GM19395 (cell line): ENCODE measurements around the gene PITPNC1.
"Not testable (repeated sequence)": the region's sequence is repeated elsewhere in the genome, so short reads cannot be mapped to it uniquely, and the experiment has no call there.

Experiments used
- ATAC-seq: cut with Tn5 transposase; IDR thresholded peaks from one replicate; pipeline ENCODE4 v1.9.1; 2021; ENCODE audit warnings: mild to moderate bottlenecking, moderate library complexity; ENCODE audit not compliant: unreplicated experiment

The PITPNC1 gene

DNA sequence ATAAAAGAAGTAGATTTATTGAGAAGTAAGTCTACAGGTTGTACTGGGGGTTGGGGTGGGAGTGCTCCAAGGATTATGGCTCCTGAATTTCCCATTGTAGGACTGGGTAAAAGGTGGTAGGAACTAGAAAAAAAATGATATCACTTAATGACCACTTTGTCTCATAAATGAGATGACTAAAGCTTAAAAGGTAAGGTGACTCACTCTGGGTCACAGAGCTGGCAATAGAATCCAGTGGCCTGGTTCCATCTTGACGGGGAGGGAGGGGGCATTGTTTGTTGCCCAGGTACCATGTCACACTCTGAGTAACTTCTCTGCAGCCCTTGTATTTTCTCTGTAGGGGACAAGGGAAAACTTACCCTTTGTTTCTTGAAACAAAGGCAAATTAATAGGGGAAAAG is 126.1 kb downstream of the PITPNC1 start:
- no peak for ATAC-seq

DNA sequence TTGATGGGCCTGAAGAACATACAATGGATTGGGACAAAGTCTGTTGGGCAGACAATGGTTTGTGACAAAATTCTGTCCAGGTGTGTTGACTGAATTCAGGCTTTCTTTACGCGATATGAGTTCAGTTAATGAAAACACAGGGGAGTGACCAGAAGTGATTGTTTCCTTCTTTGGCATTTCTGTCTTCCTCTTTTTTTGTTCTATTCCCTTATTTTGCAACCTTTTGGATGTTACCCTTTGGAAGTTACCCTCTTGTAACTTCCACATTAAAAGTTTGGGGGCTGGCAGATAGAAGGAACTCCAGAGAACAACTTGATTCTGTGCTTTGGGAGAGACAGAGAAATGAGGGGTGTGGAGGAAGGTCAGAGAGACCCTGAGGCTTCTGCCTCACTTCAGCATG is 126.7 kb downstream of the PITPNC1 start:
- ATAC-seq = no peak

DNA sequence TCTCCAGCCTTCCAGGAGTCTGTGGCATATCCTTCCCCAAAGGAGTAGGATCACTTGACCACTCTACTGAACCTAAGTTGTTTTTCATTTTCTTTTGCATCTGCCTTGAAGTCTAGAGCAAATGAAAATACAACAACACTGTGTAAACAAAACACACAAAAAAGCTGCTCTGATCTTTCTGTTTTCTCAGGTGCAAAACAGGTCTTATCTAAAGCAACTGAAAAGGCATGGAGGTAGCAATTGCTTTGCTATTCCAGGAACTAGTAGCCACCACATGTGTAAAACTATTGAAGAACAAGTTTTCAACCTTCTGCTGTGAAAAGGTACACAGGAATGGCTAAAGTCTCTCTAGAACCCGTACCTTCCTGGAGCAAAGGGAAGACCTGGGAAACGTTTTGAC is 127.1 kb downstream of the PITPNC1 start:
- ATAC-seq = no peak

DNA sequence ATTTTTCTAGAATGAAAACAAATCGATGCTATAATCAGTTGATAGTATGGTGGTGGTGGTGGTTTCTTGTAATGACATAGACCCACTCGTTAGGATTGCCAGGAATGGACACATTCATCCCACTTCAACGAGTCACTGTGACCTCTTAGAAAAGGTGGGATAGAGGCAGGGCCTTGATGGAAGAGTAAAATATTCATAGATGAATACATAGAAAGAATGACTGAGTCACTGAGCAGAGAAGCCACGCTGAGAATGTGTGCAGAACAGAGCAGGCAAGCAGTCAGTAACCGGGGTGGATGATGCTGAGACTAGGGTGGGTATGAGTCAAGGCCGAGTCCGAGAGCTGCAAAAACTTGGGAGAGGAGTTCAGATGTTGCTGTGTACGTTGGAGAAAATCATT is 129.9 kb downstream of the PITPNC1 start:
- no peak for ATAC-seq

DNA sequence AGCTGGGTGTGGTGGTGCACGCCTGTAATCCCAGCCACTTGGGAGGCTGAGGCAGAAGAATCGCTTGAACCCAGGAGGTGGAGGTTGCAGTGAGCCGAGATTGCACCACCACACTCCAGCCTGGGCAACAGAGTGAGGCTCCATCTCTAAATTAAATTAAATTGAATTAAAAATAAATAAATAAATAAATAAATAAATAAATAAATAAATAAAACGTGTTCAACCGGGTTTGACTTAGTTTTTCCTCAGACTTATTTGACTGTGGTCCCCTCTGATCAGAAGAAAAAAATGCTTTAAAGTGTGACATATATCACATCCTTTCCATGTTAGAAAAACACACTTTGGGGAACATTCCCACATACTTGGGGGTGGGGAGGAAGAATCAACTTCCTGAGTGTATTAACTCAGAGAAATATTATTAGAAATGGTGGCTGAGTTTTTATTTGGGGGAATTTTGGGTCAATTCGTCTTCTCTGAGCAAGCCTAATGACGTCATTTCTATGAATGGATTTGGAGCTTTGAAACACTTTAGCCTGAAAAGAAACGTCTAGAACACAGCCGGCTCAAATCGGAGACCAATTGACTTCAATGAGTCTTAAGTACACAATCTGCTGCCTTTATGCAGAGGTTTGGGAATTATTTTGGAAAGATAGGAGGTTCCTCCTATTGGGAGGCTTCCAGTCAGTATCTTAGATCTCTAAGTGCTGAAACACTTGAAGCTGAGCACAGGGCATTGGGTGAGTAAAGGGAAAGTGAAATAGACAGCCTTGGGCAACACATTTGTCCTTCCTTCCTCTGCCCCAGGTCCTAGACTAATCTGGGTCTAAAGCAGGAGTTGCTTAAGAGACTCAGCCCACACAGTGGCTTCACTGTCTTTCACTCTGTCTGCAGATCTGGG is 132.6 kb downstream of the PITPNC1 start:
- ATAC-seq = no peak

DNA sequence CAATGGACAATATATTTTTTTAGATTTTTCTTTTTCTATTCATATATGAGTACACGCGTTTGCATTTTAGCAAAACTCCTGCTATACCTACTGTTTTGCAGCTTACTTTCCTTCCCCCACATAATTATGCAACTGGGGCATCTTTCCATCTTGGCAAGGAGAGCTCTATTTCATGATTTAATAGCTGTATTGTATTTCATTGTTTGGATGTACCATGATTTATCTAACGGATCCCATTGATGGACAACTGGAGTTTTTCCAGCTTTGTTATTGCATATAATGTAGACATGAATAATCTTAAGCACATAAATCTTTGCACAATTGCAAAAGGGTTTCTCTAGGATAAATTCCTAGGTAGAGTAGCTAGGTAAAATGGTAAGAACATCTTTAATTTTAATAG is 133.9 kb downstream of the PITPNC1 start:
- no peak for ATAC-seq

DNA sequence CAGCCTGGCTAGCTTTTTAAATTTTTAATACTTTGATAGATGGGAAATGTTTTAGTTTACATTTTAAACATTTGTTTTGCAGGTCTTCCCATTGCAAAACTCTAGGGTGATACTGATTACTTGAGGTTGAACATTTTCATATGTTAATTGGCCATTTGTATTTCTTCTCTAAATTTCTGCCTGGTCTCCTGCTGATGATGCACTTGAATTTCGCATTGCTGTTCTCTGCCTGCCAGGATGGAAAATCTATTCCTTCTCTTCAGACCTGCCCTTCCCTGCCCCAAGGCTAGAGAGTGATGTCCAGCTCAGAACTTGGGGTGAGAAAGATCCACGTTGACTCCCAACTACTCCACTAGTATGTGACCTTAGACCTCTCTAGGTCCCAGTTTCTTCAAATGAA is 134.7 kb downstream of the PITPNC1 start:
- no peak for ATAC-seq

DNA sequence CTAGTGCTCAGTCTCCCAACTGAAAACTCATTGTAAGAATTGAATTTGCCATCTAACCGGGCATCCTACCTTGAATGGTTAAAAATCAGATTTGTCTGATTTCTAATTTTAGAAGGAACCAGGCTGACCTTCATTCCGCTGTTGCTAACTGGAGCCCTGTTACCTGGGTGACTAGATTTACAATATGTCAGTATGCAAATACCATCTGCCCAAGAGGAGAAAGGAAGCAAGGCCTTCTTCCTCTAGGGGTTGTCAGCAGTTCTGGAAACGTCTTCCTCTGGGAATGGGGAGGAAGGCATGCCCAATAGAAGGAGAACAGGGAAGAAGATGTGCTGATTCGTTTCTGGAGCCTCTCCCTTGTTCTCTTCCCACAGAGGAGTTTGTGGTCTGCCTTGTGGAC is 137.9 kb downstream of the PITPNC1 start:
- ATAC-seq = peak; percentile 57

DNA sequence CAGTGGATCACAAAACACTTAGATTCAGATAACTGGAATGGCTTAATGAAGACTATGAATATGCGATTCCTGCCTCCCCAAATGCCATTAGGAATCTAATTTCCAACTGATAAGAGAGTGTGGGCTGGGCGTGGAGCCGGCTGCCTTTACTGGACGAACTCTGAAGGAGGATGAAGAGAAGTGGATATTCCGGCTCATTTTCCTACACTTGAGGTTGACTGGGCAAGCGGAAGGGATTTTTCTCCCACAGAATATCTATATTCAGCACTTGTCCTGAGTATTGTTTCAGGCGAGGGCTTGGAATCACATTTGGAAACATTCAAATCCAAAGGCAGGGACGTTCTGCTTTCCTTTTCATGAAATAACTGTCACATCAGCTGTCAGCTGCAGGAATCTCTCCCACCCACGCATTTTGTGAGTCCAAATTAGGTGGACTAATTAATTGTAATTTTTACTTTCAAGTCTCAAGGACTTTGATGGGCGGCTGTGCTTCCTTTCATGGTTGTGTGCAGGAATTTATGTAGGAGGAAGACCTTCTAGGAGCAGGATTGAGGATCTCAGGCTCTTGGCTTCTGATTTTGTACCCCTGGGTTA is 138.5 kb downstream of the PITPNC1 start:
- ATAC-seq = no peak

DNA sequence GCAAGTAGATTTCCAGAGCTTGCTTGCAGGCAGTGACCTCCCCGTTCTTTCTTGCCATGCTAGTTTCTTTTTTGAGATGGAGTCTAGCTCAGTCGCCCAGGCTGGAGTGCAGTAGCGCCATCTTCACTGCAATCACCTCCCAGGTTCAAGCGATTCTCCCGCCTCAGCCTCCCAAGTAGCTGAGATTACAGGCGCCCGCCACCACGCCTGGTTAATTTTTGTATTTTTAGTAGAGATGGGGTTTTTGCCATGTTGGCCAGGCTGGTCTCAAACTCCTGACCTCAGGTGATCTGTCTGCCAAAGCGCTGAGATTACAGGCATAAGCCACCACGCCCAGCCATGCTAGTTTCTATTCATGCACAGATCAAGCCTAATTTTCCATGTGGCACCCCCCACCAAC is 139.5 kb downstream of the PITPNC1 start:
- ATAC-seq = not testable (repeated sequence)

DNA sequence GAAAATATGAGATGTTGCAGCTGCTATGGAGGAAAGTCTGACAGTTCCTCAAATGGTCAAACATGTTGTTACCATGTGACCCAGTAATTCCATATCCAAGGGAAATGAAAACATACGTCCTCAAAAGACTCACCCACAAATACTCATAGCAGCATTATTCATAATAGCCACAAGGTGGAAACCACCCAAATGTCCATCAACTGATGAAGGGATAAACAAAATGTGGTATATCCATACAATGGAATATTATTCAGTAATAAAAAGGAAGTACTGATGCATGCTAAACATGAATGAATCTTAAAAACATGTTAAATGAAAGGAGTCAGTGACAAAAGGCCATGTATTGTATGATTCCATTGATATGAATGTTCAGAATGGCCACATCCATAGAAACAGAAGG is 140.2 kb downstream of the PITPNC1 start:
- no peak for ATAC-seq

DNA sequence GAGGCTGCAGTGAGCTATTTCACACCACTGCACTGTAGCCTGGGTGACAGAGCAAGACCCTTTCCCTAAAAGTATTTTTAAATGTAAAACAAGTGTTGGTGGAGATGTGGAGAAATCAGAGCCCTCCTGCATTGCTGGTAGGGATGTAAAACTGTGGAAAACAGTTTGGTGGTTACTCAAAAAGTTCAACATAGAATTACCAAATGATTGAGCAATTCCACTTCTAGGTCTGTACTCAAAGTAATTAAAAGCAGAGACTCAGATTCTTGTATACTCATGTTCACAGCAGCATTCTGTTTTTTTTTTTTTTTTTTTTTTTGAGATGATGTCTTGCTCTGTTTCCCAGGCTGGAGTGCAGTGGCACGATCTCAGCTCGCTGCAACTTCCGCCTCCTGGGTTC is 141.8 kb downstream of the PITPNC1 start:
- ATAC-seq = no peak

DNA sequence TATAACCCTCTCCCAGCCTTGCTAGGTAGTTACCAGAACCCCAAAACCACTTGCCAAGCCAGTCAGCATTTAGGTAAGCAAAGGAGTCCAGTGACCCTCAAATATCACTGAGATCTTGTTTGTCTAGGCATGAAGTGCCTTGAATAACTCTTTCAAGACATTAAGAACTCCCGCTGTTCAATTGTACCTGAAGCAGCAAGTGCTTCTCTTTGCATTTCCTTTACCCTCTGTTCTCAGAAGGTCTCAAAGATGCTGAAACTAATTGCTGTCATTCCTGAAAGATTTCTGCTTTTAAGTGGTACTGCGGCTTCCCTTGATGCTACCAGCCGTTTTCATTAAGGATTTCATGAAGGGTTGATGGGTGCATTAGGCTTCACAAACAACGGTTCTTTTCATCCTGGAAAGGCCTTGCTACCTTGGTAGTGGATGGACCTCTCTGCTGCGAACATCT is 142.7 kb downstream of the PITPNC1 start:
- no peak for ATAC-seq

DNA sequence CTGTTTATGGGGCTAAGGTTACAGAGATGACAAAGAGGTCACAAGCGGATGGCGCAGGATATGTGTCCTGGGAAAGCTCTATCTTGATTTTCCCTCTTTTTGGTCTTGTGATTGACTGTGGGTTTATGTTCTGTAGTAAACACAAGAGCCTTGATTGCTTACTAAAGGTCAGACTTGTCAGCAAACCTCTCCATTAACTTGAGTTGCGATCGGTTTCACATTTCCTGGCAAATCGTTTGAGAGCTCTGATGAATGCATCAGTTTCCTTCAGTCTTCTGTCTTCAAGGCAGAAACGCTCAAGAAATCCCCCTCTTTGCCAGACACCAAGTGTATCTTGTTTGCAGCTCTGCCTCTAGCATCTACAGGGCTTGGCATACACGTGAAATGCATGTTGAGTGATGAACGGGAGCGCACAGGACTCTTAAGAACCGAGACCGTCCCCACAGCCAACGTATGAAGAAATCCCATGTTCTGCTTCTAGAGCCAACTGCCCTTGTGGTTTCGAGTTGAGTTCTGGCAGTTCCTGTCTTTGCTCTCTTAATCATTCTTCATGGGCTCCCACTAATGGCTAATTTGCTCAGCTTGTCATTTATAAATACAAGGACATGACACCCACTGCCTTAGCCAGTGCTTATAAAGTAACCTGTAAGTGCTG is 143.3 kb downstream of the PITPNC1 start:
- no peak for ATAC-seq

DNA sequence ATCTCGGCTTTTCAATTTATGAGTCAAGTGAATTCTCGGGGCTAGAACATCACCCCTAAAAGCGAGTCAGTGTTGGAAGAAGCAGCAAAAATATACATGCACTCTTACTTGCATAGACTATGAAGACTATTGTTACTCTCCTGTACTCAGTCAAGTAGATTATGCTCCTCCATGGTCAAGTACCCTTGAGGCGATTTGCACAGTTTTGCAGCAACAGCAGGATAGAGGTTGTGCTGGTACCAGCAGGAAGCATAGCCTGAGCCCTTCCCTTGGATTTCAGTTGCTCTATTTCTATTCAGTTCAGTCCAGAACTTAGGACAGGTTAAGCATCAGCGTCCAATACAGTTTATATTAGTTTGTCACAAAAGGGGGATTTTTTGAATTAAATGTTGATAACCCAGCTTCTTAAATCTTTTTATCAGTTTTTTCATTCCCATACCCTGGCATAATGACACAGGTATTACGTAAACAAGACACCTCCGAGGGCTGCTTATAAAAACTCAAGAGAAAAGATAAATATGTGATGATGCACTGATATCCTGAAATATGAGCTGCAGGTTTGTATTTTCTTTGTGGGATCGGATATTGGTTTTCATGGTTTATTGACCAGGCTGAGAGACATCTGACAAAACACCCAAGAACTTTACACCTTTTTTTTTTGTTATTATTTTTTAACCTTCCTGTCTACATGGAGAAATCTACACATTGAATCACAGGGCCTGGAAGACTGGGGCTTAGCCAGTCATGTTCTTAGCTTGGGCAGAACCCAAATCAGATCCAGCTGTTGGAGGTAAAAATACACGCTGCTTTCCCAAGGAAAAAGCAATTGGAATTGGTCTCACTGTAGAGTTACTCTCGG is 144.1 kb downstream of the PITPNC1 start:
- no peak for ATAC-seq

DNA sequence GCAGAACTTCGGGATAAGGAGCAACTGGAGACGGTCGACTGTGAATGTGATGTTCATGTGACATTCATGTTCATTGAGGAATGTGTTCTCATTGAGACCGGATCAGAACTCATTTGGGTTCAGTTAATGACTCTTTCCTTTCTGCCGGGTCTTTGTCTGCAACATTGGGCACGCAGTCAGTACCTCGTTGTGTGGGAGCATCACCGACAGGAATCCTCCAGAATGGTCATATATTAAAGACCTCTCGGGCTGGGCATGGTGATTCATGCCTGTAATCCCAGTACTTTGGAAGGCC is 144.6 kb downstream of the PITPNC1 start:
- no peak for ATAC-seq

DNA sequence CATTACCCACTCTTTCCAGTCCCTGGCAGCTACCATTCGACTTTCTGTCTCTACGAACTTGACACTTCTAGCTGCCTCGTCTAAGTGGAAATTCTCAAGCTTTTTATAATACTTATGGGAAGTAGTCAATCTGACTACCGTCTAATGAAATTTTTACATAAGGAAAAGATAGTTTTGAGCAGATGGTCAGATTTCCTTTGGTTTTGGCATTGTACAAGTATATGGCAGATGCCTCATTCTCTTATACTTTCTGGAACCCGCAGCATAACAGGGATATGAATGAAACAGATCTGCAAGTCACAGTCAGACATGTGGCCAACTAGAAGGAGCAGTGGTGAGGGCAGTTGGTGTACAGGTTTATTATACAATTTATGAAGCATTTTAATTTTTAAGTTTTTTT is 146.0 kb downstream of the PITPNC1 start:
- no peak for ATAC-seq

DNA sequence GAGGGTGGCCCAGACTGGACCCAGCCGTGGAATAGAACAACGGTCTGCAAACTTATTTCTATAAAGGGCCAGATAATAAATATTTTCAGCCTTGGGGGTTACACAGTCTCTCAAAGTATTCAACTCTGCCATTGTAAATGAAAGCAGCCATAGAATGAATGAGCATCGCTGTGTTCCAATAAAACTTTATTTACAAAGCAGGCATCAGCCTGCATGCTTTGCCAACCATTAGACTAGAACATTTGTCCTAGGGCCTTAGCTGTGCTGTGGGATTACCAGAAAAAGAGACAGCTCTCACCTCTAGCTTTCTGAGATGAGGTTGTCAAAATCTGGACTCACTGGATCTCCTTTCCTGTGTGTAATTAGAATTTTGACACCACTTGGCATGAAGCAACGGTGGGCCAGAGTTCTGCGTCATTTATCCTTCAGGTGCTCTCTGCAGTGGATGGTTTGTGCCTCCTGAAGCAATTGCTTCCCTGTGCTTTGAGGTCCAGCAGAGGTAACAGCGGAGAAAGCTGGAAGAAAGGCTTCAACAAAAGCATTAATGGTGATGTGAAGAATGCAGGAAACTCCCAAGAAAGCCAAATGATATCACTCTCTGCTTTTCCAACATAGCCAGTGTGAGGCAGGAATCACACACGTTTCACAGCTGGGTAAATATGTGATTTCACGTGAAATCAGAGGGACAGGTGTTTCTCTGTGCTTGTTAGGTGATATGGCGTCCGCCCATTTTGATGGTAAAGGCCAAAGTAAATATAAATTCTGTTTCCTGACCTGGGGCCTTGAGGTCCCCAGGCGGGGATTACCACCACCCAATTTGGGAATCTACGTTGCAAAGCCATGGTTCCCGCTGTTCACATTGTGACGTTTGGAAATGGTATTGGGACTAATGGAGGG is 148.4 kb downstream of the PITPNC1 start:
- no peak for ATAC-seq

DNA sequence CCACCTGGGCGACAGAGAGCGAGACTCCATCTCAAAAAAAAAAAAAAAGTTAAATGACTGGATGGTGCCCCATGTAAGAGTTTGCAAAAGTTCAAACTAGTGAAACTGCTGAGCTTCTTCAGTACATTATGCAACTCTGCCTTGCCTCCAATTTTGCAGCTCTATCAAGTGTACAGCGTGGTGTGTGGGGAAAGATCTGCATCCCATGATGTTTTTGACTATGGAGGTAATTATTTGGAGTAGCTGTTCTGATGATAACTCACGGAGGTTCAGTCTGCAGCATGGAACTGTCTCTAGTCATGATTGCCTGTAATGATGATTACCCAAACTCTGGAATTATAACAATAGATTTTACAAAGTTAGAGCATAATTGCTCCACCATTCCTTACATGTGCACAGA is 149.6 kb downstream of the PITPNC1 start:
- ATAC-seq = no peak

DNA sequence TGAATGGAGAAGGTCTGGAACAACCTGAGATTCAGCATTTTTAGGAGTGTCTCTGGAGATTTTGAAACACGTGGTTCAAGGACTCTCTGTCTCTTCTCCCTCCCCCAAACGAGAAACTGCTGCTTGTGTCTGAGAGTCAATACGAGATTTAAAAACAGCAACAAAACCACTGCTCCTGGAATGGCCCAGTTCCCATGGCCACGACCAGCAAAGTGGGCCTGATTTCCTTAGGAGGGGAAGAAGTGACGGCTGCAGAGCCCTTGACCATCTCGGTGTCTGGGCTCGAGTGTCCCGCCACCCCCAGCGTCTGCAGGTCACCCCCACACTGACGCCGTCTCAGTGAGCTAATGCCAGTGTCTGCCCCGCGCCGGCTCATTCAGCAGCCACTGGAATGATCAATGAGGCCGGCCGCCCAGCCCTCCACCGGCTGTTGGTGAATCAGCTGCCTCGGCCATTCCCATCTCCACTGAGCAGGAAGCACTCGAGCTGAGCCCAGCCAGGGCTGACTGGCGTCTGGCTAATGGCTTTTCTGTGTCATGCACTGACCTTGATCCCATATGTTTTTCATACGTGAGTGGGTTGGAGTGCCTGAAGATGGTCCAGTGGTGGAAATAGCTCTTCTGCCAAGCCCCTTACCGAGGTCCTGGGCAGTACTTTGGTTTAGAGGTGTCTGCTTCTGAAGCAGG is 151.8 kb downstream of the PITPNC1 start:
- no peak for ATAC-seq
